BJ (cell line): ENCODE results near the gene SSRP1. TPM values are rescaled to one million over a fixed set of nuclear protein-coding genes. Genes with fewer than 3 reads are reported as not detected.

ENCODE experiments used
- CTCF ChIA-PET: fragments of 350-600 bp; formaldehyde crosslinking; extraction: SDS; loops from one replicate; lab custom pipeline; 2021; ENCODE audit warnings: antibody characterized with exemption, inconsistent platforms; lab: Yijun Ruan, JAX
- POLR2A ChIA-PET: fragments of 300-600 bp; sonication (Branson Sonifier 250); formaldehyde crosslinking; extraction: SDS; loops from one replicate; lab custom pipeline; 2021; ENCODE audit warnings: antibody characterized with exemption; lab: Charles Lee
- DNase-seq: peaks from one replicate; pipeline ENCODE4 v3.0.0-alpha.2; 2011; ENCODE audit warnings: low read depth
- H3K27me3 ChIP-seq: 2 replicates; pipeline ENCODE4 v1.6.0; 2011; ENCODE audit warnings: low read length; ENCODE audit not compliant: control insufficient read depth, insufficient read depth
- H3K36me3 ChIP-seq: 2 replicates; pipeline ENCODE4 v1.5.1; 2011; ENCODE audit warnings: low read length; ENCODE audit not compliant: control insufficient read depth, insufficient read depth
- H3K4me3 ChIP-seq: 2 replicates; pipeline ENCODE4 v1.5.1; 2011; ENCODE audit warnings: low read depth, mild to moderate bottlenecking, control low read depth, low read length
- CTCF ChIP-seq: IDR thresholded peaks from 2 replicates; pipeline ENCODE4 v1.5.1; 2011; ENCODE audit warnings: low read depth, mild to moderate bottlenecking, control low read depth, inconsistent platforms, low read length, moderate library complexity; ENCODE audit not compliant: insufficient read depth
- polyA plus RNA-seq: library from polyadenylated mRNA; depleted of rRNA; stranded (reverse); fragments of >200 nt; gene quantifications from 2 replicates; pipeline ENCODE4 v1.2.3, GENCODE V29; 2011

Gene SSRP1
- polyA plus RNA-seq, 1 experiment: 102 TPM

GRCh38 chr11:57356268-57356667, 20.6 kb upstream of the SSRP1 start:
- CTCF ChIA-PET: interaction anchor here (0.8 kb wide), 1 partner anchor 102 kb away, joined by 4 read pairs; no protein-coding TSS in a partner anchor

GRCh38 chr11:57354699-57355098, 19.0 kb upstream of the SSRP1 start:
- no peaks in the 10 kb centered on the region for H3K36me3 ChIP-seq
- TF ChIP-seq CTCF: no peak
- peaks cover 2% of the 10 kb centered on the region for H3K27me3 ChIP-seq
- ChIA-PET POLR2A (no interaction called here), CTCF (no interaction called here)
- no peak for DNase-seq
- H3K4me3 ChIP-seq: no peak overlapping the region

More at GRCh38 chr11:57356268-57356667, 20.6 kb upstream of the SSRP1 start:
- POLR2A ChIA-PET: no interaction called here
- DNase-seq: no peak
- no peaks in the 10 kb centered on the region for H3K36me3 ChIP-seq
- H3K4me3 ChIP-seq: no peak overlapping the region
- no peak for TF ChIP-seq CTCF
- H3K27me3 ChIP-seq: peaks cover 2% of the 10 kb centered on the region

GRCh38 chr11:57353852-57354251, 18.2 kb upstream of the SSRP1 start:
- H3K36me3 ChIP-seq: no peaks in the 10 kb centered on the region
- POLR2A ChIA-PET: no interaction called here
- DNase-seq: no peak
- no peak overlapping the region for H3K4me3 ChIP-seq
- no peaks in the 10 kb centered on the region; the same call in 1 of the 2 replicates for H3K27me3 ChIP-seq
- CTCF ChIA-PET: interaction anchor here (1.9 to 2.3 kb wide), 2 partner anchors 104 to 140 kb away, joined by 6 to 9 read pairs; no protein-coding TSS in a partner anchor
- no peak for TF ChIP-seq CTCF

GRCh38 chr11:57353446-57353845, 17.8 kb upstream of the SSRP1 start:
- no peaks in the 10 kb centered on the region for H3K36me3 ChIP-seq
- no peak overlapping the region for H3K4me3 ChIP-seq
- ChIA-PET POLR2A (no interaction called here), CTCF (interaction anchor here (0.7 to 2.3 kb wide), 4 partner anchors 9 to 512 kb away, joined by 3 to 9 read pairs (median 5); no protein-coding TSS in a partner anchor)
- no peaks in the 10 kb centered on the region; the same call in 1 of the 2 replicates for H3K27me3 ChIP-seq
- TF ChIP-seq CTCF: no peak
- no peak for DNase-seq

- no peak overlapping the region for H3K4me3 ChIP-seq
- ChIA-PET POLR2A (no interaction called here), CTCF (interaction anchor here (0.6 to 2.3 kb wide), 6 partner anchors 9 to 936 kb away, joined by 3 to 9 read pairs (median 4); no protein-coding TSS in a partner anchor)
- no peak for DNase-seq
- TF ChIP-seq CTCF: no peak
- no peaks in the 10 kb centered on the region for H3K36me3 ChIP-seq
- H3K27me3 ChIP-seq: no peaks in the 10 kb centered on the region; the same call in 1 of the 2 replicates
Measured at GRCh38 chr11:57353036-57353435, 17.3 kb upstream of the SSRP1 start.
